HG03280 (cell line): Measurements from ENCODE around the gene MUC16.
"Not testable (repeated sequence)": the region's sequence is repeated elsewhere in the genome, so short reads cannot be mapped to it uniquely, and the experiment has no call there.

Experiments used
- ATAC-seq: cut with Tn5 transposase; IDR thresholded peaks from one replicate; pipeline ENCODE4 v1.9.1; 2021; ENCODE audit warnings: mild to moderate bottlenecking, moderate library complexity; ENCODE audit not compliant: unreplicated experiment

MUC16 gene

DNA sequence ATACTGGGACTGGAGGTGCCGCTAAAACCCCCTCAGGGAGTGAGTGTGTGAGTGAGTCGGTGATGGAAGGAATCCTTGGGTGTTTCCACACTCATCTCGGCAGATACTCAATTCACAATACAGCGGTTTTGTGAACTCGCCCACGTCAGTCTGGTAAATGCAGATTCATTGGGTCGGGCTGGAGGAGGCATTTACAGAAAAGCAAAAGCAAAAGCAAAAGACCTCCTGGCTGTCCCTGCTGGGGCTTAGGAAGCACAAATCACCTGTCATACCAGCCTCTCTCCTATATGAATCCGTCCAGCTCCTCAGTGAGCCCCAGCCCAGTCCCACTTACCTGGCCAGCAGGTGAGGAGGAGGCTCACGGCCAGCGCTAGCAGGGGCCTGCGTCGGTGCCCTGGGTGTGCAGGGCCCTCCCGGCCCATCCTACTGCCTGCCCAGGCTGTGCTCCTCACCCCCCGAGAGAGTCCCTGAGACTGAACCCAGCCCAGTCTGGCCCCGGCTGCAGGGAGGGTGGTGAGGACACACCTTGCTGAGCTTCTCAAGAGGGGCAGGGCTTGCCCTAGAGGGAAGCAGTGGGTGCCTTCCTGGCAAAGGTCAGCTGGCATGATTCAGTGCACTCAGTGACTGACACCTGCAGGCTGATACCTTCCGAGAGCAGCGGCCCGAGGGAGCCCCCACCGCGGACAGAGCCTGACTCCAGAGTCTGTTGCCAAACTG is at the start of gene MUC16:
TSS of gene MUC16 (minus strand) at position 475 of the 717 bp plus-strand sequence.
- peak; percentile 42 for ATAC-seq

- ATAC-seq, result no peak
Measured at GRCh38 chr19:9058905-9059667, 48.9 kb upstream of the MUC16 start.

GRCh38 chr19:9057505-9058258 is 47.5 kb upstream of the MUC16 start:
- no peak for ATAC-seq

DNA sequence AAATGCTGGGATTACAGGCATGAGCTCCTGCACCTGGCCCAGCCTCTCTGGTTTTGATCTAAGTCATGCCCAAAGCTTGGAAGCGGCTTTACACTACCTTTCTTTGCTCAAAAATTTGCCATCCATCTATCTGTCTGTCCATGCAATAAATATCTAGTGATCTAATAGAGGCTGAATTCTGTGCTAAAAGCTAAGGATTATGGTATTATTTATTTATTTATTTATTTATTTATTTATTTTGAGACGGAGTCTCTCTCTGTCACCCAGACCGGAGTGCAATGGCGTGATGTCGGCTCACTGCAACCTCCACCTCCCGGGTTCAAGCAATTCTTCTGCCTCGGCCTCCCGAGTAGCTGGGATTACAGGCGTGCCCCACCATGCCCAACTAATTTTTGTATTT is 45.9 kb upstream of the MUC16 start:
- not testable (repeated sequence) for ATAC-seq

DNA sequence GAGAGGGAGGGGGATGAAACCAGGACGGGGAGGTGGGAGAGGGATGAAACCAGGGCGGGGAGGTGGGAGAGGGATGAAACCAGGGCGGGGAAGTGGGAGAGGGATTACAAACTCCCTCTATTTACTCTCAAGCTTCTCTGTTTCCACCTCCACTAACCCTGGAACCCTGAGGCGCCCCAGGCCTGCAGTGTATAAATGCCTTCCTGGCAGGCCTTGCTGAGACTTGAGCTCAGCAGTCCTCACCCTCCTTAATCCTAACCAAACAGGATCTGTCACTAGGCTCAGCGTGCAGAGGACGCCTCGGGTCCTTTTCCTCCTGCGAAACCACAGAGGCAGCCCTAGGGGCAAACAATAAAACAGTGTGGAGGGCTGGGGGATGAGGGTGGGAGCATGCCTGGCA is 44.6 kb upstream of the MUC16 start:
- ATAC-seq, result no peak

DNA sequence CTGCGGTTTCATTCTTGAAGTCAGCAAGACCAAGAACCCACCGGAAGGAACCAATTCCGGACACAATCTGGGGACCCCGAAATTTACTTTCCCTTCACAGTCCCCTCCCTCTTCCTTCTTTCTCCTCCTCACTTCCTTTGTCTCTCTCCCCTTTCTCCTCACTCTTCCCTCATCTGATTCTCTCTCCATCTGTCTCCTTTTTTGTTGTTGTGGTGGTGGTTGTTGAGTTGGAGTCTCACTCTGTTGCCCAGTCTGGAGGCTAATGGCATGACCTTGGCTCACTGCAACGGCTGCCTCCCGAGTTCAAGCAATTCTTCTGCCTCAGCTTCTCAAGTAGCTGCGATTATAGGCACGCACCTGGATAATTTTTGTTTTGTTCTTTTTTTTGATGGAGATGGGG is 44.0 kb upstream of the MUC16 start:
- ATAC-seq, result no peak

DNA sequence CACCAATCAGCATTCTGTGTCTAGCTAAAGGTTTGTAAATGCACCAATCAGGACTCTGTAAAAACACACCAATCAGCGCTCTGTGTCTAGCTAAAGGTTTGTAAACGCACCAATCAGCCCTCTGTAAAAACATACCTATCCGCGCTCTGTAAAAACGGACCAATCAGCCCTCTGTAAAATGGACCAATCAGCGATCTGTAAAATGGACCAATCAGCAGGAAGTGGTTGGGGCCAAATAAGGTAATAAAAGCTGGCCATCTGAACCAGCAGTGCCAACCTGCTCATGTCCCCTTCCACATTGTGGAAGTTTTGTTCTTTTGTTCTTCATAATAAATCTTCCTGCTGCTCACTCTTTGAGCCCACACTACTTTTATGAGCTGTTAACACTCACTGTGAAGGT is 43.5 kb upstream of the MUC16 start:
- not testable (repeated sequence) for ATAC-seq

DNA sequence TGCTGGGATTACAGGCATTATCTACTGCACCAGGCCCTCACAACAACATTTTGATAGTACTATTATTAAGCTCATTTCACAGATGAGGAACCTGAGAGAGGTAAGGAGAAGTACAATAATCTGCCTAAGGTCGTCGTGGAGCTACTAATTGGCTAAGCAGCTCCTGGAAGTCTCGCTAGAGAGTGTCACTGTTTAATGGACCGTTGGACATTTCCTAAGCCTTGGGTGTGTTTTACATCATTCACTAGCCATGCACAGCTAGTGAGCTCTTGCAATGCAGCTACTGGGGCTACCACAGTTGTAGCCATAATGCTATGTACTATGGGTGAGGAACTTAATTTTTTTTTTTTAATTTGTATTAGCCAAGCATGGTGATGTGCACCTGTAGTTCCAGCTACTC is 42.7 kb upstream of the MUC16 start:
- no peak for ATAC-seq

DNA sequence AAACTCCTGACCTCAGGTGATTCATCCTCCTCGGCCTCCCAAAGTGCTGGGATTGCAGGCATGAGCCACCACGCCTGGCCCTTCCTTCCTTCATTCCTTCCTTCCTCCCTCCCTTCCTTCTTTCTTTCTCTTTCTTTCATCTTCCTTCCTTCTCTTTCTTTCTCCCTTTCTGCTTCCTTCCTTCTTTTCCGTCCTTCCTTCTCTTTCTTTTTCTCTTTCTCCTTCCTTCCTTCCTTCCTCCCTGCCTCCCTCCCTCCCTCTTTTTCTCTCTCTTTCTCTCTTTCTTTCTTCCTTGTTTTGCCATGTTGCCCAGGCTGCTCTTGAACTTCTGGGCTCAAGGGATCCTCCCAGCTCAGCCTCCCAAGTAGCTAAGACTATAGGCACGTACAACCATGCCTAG is 36.5 kb upstream of the MUC16 start:
- ATAC-seq, result no peak

DNA sequence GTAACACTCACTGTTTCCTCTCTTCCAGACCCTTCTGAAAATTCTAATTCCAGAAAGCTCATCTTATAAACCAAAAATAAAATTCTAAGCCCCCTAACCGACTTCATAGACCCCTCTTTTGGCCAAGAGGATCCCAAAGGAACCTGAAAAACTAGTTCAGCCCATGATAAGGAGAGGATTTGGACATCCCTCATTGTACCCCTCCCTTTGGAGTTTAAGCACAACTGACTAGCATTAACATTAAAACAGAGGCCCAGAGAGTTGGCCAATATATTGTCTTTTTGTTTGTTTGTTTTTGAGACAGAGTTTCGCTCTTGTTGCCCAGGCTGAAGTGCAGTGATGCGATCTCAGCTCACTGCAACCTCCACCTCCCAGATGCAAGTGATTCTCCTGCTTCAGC is 34.2 kb upstream of the MUC16 start:
- no peak for ATAC-seq

DNA sequence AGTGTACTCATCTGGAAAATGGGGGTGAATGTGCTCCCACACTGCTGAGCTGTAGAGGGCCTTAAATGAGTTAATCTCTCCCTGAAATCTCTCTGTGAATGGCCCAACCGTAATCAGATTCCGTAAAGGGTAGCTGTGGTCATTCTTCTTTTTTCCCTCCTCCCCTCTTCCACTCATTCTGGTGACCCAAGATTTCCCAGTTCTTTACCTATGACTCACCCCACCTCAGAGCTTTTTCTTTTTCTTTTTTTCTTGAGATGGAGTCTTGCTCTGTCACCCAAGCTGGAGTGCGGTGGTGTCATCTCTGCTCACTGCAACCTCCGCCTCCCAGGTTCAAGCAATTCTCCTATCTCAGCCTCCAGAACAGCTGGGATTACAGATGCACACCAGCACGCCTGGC is 33.3 kb upstream of the MUC16 start:
- no peak for ATAC-seq

DNA sequence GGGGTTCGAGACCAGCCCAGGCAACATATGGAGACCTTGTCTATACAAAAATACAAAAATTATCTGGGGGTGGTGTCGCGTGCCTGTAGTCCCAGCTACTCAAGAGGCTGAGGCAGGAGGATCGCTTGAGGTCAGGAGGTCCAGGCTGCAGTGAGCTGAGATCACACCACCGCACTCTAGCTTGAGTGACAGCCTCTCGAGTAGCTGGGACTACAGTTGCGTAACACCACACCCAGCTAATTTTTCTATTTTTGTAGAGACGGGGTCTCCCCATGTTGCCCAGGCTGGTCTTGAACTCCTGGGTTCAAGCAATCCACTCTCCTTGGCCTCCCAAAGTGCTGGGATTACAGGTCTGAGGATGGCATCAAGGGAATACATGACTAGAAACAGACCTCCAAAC is 30.8 kb upstream of the MUC16 start:
- ATAC-seq, result no peak

GRCh38 chr19:9040131-9040530 is 29.9 kb upstream of the MUC16 start:
- ATAC-seq, result no peak

GRCh38 chr19:9039728-9040127 is 29.5 kb upstream of the MUC16 start:
- no peak for ATAC-seq

GRCh38 chr19:9037400-9038062 is 27.3 kb upstream of the MUC16 start:
- ATAC-seq, result no peak

DNA sequence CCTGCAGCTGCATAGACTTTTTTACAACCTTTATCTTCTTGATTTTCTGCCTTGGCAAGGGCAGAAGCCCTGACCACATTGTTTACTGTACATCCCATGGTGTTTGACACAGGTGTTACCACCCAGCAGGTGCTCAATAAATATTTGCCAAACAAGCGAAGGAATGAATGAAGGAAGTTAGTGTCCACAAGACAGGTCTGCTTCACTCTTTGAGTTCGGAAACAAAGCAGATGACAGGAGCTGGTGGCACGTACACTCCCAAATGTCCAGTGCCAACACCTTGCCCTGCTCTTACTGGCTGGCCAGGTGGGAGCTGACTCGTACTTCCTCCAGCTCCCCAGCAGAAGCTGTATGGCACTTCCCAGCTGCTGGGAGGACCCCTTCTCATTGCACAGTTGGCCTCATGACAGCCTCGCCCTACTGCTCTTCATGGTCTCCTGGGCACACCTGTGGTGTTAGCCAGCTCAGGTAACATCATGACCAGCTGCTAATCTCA is 22.0 kb upstream of the MUC16 start:
- ATAC-seq, result no peak

GRCh38 chr19:9018163-9018875 is 8.1 kb upstream of the MUC16 start:
- ATAC-seq, result no peak

GRCh38 chr19:9014803-9015202 is 4.6 kb upstream of the MUC16 start:
- no peak for ATAC-seq

GRCh38 chr19:9013988-9014387 is 3.8 kb upstream of the MUC16 start:
- no peak for ATAC-seq

- ATAC-seq, result no peak
Measured at GRCh38 chr19:9011875-9012274, 1.7 kb upstream of the MUC16 start.
